NCI-H2171 (cell line): ENCODE results near the gene SORCS1.

Source experiments
- DNase-seq: peaks from one replicate; lab custom pipeline; 2025; lab: John Stamatoyannopoulos, UW

Gene SORCS1

DNA sequence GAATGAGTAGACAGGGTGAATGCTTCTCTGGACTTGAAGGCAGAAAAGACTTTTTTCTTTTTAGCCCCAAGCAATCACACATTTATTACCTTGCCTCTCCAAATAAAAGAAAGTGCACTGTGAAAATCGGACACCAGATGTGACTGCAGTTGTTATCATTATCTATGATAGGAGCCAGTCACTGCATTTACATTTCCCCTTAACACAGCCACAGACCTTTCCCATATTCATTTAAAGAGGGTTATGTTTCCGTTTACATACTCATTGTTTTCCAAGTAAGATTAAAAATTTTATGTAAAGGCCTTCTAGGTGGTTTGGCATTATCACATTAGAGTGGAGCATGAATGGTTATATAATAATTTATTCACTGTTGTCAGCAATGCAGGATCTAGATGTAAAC lies 586.8 kb downstream of the SORCS1 start:
- DNase-seq: no peak

DNA sequence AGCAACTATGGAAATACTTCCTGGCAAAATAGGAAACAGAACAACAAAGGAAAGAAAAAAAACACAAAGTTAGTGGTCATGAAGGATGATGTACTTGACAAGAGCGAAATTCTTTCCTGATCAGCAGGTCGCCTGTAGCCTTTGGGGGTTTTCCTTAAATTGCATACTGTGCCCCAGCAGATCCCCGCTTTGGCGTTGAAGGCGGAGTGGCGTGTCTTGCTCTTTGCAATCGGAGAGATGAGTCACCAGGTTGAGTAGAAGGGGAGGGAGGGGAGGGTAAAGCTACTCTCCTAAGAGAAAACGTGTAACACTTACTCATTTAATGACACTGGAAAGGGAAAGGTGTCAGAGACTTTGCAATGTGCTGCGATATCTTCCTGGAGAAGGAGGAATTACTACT lies 587.2 kb downstream of the SORCS1 start:
- DNase-seq: no peak

- DNase-seq: no peak
These were observed 588.0 kb downstream of the SORCS1 start for GRCh38 chr10:106576534-106576933.

DNA sequence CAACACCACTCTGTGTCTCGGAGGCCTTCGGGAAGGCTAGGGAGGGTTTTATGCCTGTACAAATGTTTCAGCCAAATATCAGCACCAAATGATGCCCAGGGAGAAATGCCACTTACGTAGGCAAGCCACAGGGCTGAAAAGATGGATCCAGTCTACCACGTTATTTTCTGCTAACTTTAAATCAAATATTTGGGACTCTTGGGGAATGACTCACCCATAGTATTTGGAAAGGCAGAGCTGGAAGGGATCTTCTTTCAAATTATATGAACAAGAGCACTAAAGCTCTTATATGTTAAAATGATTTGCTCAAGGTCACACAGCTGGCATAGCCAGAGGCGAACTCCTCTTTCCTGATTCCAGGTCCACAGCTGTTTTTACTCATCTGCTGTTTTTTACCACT lies 591.4 kb downstream of the SORCS1 start:
- DNase-seq: no peak

DNA sequence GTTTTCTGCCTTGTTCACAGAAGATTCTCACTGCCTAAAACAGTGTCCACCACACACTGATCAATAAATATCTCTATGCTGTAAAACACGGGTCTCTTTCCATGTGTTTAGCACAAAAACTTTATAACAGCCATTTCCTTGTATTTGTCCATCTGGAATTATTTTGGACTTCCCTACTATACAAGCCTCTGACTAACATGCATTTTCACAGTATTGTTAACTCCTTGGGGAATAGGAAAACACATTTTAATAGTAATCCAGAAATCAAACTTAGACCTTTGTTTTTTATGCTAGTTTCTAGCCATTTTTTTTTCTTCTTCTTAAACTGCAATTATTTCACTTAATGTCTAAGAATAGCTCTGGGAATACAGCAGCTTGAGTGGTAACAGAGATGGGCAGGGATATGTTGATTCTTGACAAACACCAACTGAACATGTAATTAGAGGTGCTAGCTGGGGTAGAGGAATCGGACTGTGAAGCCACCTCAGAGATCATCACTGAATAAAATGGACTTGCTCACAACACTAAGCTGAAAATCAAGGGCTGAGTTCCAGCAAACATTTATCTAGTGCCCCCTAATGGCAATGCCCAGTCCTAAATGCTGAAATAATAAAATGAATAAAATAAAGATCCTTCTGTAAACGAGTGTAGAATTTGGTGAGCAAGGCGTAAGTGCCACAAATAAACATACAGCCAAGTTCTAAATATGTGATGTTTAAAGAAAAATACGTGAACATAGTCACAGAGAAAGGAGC lies 593.1 kb downstream of the SORCS1 start:
- no peak for DNase-seq

DNA sequence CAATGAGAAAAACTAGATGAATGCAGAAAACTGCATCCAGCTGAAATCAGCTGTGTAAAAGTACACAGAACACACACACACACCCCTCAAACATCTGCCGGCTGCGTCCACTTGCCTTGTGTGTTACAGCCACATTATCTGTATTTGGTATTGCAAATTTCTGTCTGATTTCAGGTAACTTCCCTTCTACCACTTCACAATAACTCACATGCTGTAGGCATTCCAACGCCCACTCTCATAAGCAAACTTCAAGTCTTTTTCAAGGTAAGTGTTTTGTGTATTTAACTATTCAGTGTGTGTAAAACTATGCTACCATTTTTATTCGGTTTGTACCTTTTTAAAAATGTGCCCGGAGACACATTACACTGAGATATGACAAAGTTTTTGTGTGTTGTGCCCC lies 594.2 kb downstream of the SORCS1 start:
- DNase-seq: no peak

GRCh38 chr10:106567629-106568028 lies 596.9 kb downstream of the SORCS1 start:
- no peak for DNase-seq

- no peak for DNase-seq
These were observed 597.6 kb downstream of the SORCS1 start for GRCh38 chr10:106566873-106567272.

GRCh38 chr10:106565546-106565945 lies 599.0 kb downstream of the SORCS1 start:
- DNase-seq: no peak

DNA sequence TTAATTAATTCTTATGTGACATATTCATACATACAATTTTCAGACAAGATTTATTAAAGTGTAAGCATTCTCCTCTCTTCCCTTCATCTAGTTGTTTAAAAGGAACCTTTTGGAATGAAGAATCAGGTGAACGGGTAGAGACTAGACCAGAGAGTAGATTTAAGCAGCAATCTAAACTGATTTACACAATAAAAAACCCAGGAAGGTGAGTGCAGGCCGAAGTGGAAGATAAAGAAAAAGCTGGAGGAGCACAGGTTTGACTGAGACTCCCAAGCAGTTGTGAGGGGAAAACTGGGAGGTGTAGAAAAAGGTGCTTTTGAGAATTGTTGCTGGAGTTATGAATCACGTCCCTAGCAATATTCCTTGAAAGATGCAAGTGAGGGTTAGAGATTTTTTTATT lies 601.1 kb downstream of the SORCS1 start:
- no peak for DNase-seq

- DNase-seq: no peak
These were observed 603.4 kb downstream of the SORCS1 start for GRCh38 chr10:106560925-106561640.

DNA sequence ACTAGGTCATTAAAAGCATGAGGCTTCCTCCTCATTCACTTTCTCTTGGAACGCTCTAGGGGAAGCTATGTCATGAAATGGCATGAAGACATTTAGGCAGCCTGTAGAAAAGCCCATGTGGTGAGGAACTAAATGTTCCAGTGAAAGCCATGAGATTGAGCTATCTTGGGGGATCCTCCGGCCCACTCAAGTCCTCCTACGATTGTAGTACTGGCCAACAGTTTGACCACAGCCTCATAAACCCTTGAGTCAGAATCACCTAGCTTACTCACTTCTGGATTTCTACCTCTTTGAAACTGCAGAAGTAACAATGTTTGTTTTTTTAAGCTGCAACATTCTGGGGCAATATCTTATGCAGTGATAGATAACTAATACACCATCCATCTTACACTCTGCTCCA lies 605.1 kb downstream of the SORCS1 start:
- no peak for DNase-seq

DNA sequence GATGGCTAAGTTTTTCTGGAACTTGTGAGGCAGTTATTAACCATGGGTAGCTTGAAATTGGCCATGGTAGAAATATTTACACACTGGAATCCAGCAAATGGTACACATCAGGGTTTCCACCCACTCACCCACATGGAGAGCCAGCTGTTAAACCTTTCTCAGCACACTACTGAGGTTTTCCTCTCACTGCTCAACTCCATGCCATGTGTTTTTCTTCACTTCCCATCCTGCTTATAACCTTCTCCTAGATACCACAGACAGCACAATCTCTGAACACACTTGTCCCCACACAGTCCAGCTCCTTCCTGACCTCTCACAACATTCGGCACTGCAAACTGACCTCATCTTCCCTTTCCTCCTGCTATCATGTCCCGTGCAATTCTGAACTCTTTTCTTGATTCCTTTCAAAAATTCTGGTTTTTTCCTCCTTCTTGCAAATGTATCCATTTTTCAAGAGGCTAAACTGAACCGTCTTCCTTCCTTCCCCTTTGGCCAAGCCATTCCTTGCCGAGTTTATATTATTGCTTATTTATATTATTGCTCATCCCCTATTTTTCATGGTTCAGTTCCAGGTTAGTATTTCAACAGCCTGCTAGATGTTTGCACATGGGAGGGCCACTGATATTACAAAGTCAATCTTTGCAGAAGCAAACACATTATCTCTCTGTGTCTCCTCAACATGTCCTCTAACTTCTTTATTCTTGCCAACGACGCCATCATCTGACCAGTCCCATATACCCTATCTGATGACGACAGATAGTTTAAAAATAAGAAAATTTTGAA lies 606.4 kb downstream of the SORCS1 start:
- no peak for DNase-seq

- DNase-seq: no peak
These were observed 607.5 kb downstream of the SORCS1 start for GRCh38 chr10:106557053-106557452.

- no peak for DNase-seq
These were observed 608.9 kb downstream of the SORCS1 start for GRCh38 chr10:106555599-106555998.

- DNase-seq: no peak
These were observed 612.9 kb downstream of the SORCS1 start for GRCh38 chr10:106551501-106552062.

DNA sequence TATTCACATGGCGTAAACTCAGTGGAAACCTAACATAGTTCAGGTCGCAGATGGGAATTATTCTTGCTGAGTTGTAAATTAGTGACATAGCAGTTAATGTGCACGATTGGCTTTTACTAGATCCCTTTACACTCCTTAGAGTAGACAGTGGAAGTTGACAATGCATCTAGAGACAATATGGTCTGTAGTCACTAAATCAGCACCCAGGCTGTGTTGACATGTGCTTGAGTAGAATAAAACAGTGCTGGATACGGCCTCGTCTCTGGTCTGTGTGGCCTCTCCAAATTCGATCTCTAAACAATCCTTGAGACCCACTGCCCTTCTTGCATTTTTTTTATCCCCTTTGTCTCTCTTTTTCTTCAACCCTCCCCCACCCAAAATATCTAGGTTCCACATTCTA lies 615.7 kb downstream of the SORCS1 start:
- no peak for DNase-seq

- no peak for DNase-seq
These were observed 617.4 kb downstream of the SORCS1 start for GRCh38 chr10:106547047-106547635.

GRCh38 chr10:106542461-106542860 lies 622.0 kb downstream of the SORCS1 start:
- no peak for DNase-seq

- no peak for DNase-seq
These were observed 623.9 kb downstream of the SORCS1 start for GRCh38 chr10:106540645-106541044.

DNA sequence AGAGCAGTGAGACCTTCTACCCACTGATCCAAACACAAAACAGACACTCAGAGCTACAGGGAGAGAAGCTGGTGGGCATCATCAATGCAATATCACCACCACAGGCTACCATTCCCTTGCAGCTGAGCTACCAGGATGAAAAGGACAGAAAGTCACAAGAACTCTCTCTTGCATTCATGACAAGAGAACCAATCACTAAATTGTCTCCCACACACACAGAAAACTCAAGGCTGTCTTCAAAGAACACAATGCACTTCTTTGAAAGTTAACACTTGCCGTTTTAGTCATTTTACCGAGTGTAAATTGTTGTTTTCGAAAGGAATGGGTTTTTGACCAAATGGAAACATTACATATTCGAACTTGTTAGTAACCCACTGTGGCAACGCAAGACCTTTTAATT lies 626.6 kb downstream of the SORCS1 start:
- no peak for DNase-seq

GRCh38 chr10:106535304-106535953 lies 629.1 kb downstream of the SORCS1 start:
- no peak for DNase-seq
